HG03558 (cell line): ENCODE results near the gene EIF3L.

Source experiments
- ATAC-seq: cut with Tn5 transposase; IDR thresholded peaks from one replicate; pipeline ENCODE4 v1.9.1; 2021; ENCODE audit warnings: moderate number of reproducible peaks; ENCODE audit not compliant: unreplicated experiment; ENCODE audit errors: extremely low read depth

The EIF3L gene

GRCh38 chr22:37898441-37899181 lies 49.4 kb downstream of the EIF3L start:
- no peak for ATAC-seq

GRCh38 chr22:37904572-37905533 lies 55.6 kb downstream of the EIF3L start:
- no peak for ATAC-seq

- ATAC-seq = peak; percentile 46
Observed at GRCh38 chr22:37905534-37906363, 56.5 kb downstream of the EIF3L start, which contains the start of gene MICALL1. MICALL1 (plus strand) TSS chr22:37906297; CDS start chr22:37906423, 126 bp downstream.

- no peak for ATAC-seq
Observed at GRCh38 chr22:37906364-37907008, 57.3 kb downstream of the EIF3L start.

- no peak for ATAC-seq
Observed at GRCh38 chr22:37907036-37907954, 58.1 kb downstream of the EIF3L start.

- no peak for ATAC-seq
Observed at GRCh38 chr22:37909766-37910165, 60.5 kb downstream of the EIF3L start.

- no peak for ATAC-seq
Observed at GRCh38 chr22:37910890-37911672, 61.9 kb downstream of the EIF3L start.

- ATAC-seq = no peak
Observed at GRCh38 chr22:37911697-37912096, 62.5 kb downstream of the EIF3L start.

GRCh38 chr22:37912171-37912570 lies 63.0 kb downstream of the EIF3L start:
- ATAC-seq = no peak

GRCh38 chr22:37913233-37913721 lies 64.1 kb downstream of the EIF3L start:
- no peak for ATAC-seq

GRCh38 chr22:37916311-37916710 lies 67.1 kb downstream of the EIF3L start:
- no peak for ATAC-seq

- ATAC-seq = no peak
Observed at GRCh38 chr22:37917874-37918548, 68.8 kb downstream of the EIF3L start.

- ATAC-seq = no peak
Observed at GRCh38 chr22:37918580-37919270, 69.5 kb downstream of the EIF3L start.

GRCh38 chr22:37920126-37920525 lies 70.9 kb downstream of the EIF3L start:
- ATAC-seq = no peak

- no peak for ATAC-seq
Observed at GRCh38 chr22:37922191-37922590, 73.0 kb downstream of the EIF3L start.

- no peak for ATAC-seq
Observed at GRCh38 chr22:37923927-37924326, 74.7 kb downstream of the EIF3L start.
